Gastrocnemius medialis (tissue), 4 donors: ENCODE measurements around the gene SCARB1. TPM values are rescaled to one million over a fixed set of nuclear protein-coding genes. Genes with fewer than 3 reads are reported as not detected.

Experiments
- ATAC-seq, 2 donors: fragments of 150-250 bp; one replicate each; pipeline ENCODE4 v1.9.1; 2016
- DNase-seq, 2 donors: peaks; one replicate each; pipeline ENCODE4 v3.0.0-alpha.2; 2019
- H3K27ac ChIP-seq, 4 donors: fragments of 200-600 bp; sonication (generic); 1 replicate in 1 of 4; 2 replicates in 3 of 4; pipeline ENCODE4 v1.5.1; 2016 to 2018; ENCODE audit warnings: mild to moderate bottlenecking in 2 of 4, moderate library complexity in 1 of 4
- H3K27me3 ChIP-seq, 3 donors: fragments of 200-600 bp; sonication (generic) in 2 of 3; 1 replicate in 1 of 3; 2 replicates in 2 of 3; pipeline versions ENCODE4 v1.5.1 to v1.6.0; 2016 to 2019; ENCODE audit warnings: mild to moderate bottlenecking in 1 of 3, moderate library complexity in 1 of 3
- H3K36me3 ChIP-seq, 2 donors: fragments of 200-600 bp; sonication (generic) in 1 of 2; one replicate each; pipeline ENCODE4 v1.5.1; 2017 to 2018
- H3K4me1 ChIP-seq, 2 donors: fragments of 200-600 bp; sonication (generic) in 1 of 2; one replicate each; pipeline ENCODE4 v1.5.1; 2016 to 2017; ENCODE audit warnings: mild to moderate bottlenecking in 2 of 2
- H3K4me3 ChIP-seq, 4 donors: fragments of 200-600 bp; sonication (generic) in 3 of 4; 1 replicate in 1 of 4; 2 replicates in 3 of 4; pipeline ENCODE4 v1.5.1; 2016 to 2019; ENCODE audit warnings: mild to moderate bottlenecking in 2 of 4
- H3K9me3 ChIP-seq, 3 donors: fragments of 200-600 bp; sonication (generic) in 2 of 3; 1 replicate in 1 of 3; 2 replicates in 2 of 3; pipeline ENCODE4 v1.5.1; 2016 to 2019
- CTCF ChIP-seq, 5 experiments: fragments of 450-650 bp in 3 of 5; fragments of 200-600 bp in 2 of 5; sonication (generic) in 2 of 5; IDR thresholded peaks in 4 of 5; conservative IDR thresholded peaks in 1 of 5; 1 replicate in 4 of 5; 2 replicates in 1 of 5; pipeline ENCODE4 v1.5.1; 2016 to 2019; ENCODE audit warnings: antibody characterized with exemption in 5 of 5, mild to moderate bottlenecking in 3 of 5, moderate library complexity in 3 of 5
- POLR2A ChIP-seq, 2 donors: fragments of 450-650 bp; IDR thresholded peaks; one replicate each; pipeline ENCODE4 v1.6.1; 2017; ENCODE audit warnings: antibody characterized with exemption in 2 of 2, mild to moderate bottlenecking in 2 of 2, moderate library complexity in 2 of 2
- in situ Hi-C, 4 donors: fragments of 200-750 bp; cut with MboI; loops; one replicate each; pipeline versions ENCODE4 v1.15.0 to v1.8.0; 2017; ENCODE audit warnings: low sequenced_read_pairs in 4 of 4
- intact Hi-C: fragments of 100-400 bp; cut with DNase I; formaldehyde crosslinking; loops from one replicate; pipeline ENCODE4 v1.15.1; 2023; ENCODE audit warnings: low total_unique reads
- total RNA-seq, 4 donors: library from RNA; depleted of rRNA; stranded (reverse); fragments of >200 nt; gene quantifications; one replicate each; pipeline versions ENCODE4 v1.1.0 to v1.2.3, GENCODE V29; 2016

SCARB1 gene
- total RNA-seq, 4 donors from 2014 or later = 5.4 to 8.7 (median 6.2) TPM

DNA sequence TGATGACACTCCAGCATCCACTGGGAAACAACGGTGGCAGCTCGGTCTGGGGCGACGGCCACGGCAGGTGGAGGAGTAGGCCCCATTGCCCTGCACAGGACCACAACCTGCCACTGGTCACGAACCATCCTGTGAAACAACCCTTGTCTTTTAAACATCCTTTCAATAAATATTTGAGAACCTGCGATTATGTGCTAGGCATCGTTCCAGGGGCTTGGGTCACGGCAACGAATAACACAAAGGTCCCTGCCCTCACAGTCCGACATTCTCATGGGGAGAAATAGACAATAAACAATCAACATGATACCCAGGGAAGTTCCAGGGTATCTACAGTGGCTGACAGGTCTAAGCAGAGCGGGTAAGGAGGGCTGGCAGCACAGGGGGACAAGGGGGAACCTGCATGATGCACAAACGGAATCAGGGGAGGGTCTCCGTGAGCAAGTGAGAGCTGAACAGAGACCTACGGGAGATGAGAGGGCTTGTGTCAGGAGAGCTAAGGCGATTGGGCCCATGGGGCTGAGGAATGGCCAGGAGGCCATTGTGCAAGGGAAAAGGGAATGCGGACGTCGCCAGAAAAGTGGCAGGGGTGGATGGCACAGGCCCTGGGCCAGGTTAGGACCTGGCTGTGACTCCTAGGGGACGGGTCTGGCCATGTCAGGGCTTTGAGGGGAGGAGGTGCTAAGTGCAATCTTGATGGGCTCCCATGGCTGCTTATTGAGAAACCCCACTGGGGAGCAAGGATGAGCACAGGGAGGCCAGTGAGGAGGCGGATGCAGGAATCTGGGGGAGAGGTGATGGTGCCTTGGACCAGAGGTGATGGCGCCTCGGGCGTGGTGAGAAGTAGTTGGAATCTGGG, 9.7 kb downstream of the SCARB1 start:
- no peak overlapping the region for H3K4me3 ChIP-seq
- DNase-seq = no peak
- no peak for TF ChIP-seq CTCF (IDR thresholded peaks at IDR 0.05 in 4 of 5, conservative IDR thresholded peaks at IDR 0.05 in 1 of 5)
- TF ChIP-seq POLR2A (IDR thresholded peaks at IDR 0.05) = no peak
- no peaks in the 10 kb centered on the region for H3K27me3 ChIP-seq
- in situ Hi-C loops (no loop called here), intact Hi-C loops (no loop called here)
- no peak for ATAC-seq
- H3K36me3 ChIP-seq = no peaks in the 10 kb centered on the region
- no peaks in the 10 kb centered on the region for H3K9me3 ChIP-seq
- H3K4me1 ChIP-seq = peaks cover 26 to 41% of the 10 kb centered on the region in 2 donors
- peak overlapping the region in 1 of 4 donors; percentile 88 for H3K27ac ChIP-seq

DNA sequence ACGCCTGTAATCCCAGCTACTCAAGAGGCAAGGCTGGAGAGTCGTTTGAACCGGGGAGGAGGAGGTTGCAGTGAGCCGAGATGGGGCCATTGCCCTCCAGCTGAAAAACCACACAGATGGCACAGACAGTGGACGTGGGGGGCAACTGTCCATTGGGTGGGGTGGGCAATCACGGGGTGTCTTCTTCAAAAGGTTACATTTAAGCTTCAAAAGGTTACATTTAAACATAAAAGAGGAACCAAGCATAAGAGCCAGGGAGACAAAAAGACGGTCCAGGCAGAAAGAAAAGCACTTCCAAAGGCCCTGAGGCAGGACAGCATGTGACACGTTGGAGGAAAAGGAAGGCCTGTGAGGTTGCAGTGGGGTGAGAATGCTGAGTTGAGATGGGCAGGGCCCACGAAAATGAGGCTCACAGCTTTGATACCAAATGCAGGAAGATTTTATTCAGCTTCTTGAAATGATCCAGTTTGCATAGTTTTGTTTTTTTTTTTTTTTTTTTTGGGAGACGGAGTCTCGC, 10.7 kb downstream of the SCARB1 start:
- intact Hi-C loops = no loop called here
- TF ChIP-seq POLR2A (IDR thresholded peaks at IDR 0.05) (no peak), CTCF (IDR thresholded peaks at IDR 0.05 in 4 of 5, conservative IDR thresholded peaks at IDR 0.05 in 1 of 5) (no peak)
- DNase-seq (no peak), ATAC-seq (no peak)
- H3K4me3 ChIP-seq = no peak overlapping the region
- no peaks in the 10 kb centered on the region for H3K36me3 ChIP-seq
- no peaks in the 10 kb centered on the region for H3K9me3 ChIP-seq
- H3K27me3 ChIP-seq = no peaks in the 10 kb centered on the region
- H3K27ac ChIP-seq = peak overlapping the region in 1 of 4 donors; percentile 1
- in situ Hi-C loops = no loop called here
- H3K4me1 ChIP-seq = peaks cover 29 to 42% of the 10 kb centered on the region in 2 donors

GRCh38 chr12:124852329-124852831, 11.3 kb downstream of the SCARB1 start:
- Histone ChIP-seq H3K27me3 (no peaks in the 10 kb centered on the region), H3K36me3 (no peaks in the 10 kb centered on the region), H3K27ac (peak overlapping the region in 2 of 4 donors; percentile 1 to 3), H3K4me3 (no peak overlapping the region), H3K4me1 (peaks cover 35 to 47% of the 10 kb centered on the region in 2 donors), H3K9me3 (no peaks in the 10 kb centered on the region)
- DNase-seq (peak in 1 of 2 donors; percentile 30), ATAC-seq (no peak)
- TF ChIP-seq POLR2A (IDR thresholded peaks at IDR 0.05) = no peak
- TF ChIP-seq CTCF (IDR thresholded peaks at IDR 0.05 in 4 of 5, conservative IDR thresholded peaks at IDR 0.05 in 1 of 5) = no peak
- in situ Hi-C loops (no loop called here), intact Hi-C loops (no loop called here)

- Histone ChIP-seq H3K4me1 (peaks cover 38 to 48% of the 10 kb centered on the region in 2 donors), H3K4me3 (no peak overlapping the region), H3K36me3 (no peaks in the 10 kb centered on the region), H3K27ac (no peak overlapping the region), H3K9me3 (no peaks in the 10 kb centered on the region), H3K27me3 (no peaks in the 10 kb centered on the region)
- no peak for ATAC-seq
- DNase-seq = no peak
- in situ Hi-C loops = no loop called here
- intact Hi-C loops = no loop called here
- no peak for TF ChIP-seq CTCF (IDR thresholded peaks at IDR 0.05 in 4 of 5, conservative IDR thresholded peaks at IDR 0.05 in 1 of 5)
- TF ChIP-seq POLR2A (IDR thresholded peaks at IDR 0.05) = no peak
Observed at GRCh38 chr12:124851342-124851741, 12.3 kb downstream of the SCARB1 start.
